Lower leg skin (tissue), 4 donors: ENCODE measurements around the gene KCNG2. TPM values are rescaled to one million over a fixed set of nuclear protein-coding genes. Genes with fewer than 3 reads are reported as not detected.
A peak's percentile ranks its signal among the peaks of the same experiment; 100 is the strongest.

Source experiments
- DNase-seq, 2 donors: peaks; one replicate each; pipeline ENCODE4 v3.0.0-alpha.2; 2019; ENCODE audit warnings: low spot score in 2 of 2
- H3K4me3 ChIP-seq: fragments of 200-600 bp; sonication (generic); 2 replicates; pipeline ENCODE4 v1.5.1; 2017; ENCODE audit warnings: mild to moderate bottlenecking, low read depth; ENCODE audit not compliant: poor library complexity, severe bottlenecking
- POLR2A ChIP-seq, 2 donors: fragments of 450-650 bp; IDR thresholded peaks; one replicate each; pipeline ENCODE4 v1.6.1; 2016 to 2017; ENCODE audit warnings: antibody characterized with exemption in 2 of 2, mild to moderate bottlenecking in 1 of 2, moderate library complexity in 1 of 2
- WGBS, 2 donors: methylation state at CpG; one replicate each; pipeline ENCODE4 v1.1.5; 2018; 5-methylcytosine and 5-hydroxymethylcytosine counted together
- intact Hi-C: fragments of 100-400 bp; cut with DNase I; formaldehyde crosslinking; loops from one replicate; pipeline ENCODE4 v1.15.0; 2023; ENCODE audit warnings: low total_unique reads
- total RNA-seq, 4 donors: library from RNA; depleted of rRNA; stranded (reverse); fragments of >200 nt; gene quantifications; one replicate each; pipeline ENCODE4 v1.1.0, GENCODE V29; 2016
- TF ChIP-seq, protein P1 (sequence below), 3 donors: fragments of 450-650 bp; IDR thresholded peaks; one replicate each; pipeline ENCODE4 v1.5.1; 2016; ENCODE audit warnings: antibody characterized with exemption in 3 of 3, mild to moderate bottlenecking in 3 of 3, moderate library complexity in 2 of 3

The KCNG2 gene
- total RNA-seq, 4 donors from 2014 or later = 0.84 TPM; not detected in 3

DNA sequence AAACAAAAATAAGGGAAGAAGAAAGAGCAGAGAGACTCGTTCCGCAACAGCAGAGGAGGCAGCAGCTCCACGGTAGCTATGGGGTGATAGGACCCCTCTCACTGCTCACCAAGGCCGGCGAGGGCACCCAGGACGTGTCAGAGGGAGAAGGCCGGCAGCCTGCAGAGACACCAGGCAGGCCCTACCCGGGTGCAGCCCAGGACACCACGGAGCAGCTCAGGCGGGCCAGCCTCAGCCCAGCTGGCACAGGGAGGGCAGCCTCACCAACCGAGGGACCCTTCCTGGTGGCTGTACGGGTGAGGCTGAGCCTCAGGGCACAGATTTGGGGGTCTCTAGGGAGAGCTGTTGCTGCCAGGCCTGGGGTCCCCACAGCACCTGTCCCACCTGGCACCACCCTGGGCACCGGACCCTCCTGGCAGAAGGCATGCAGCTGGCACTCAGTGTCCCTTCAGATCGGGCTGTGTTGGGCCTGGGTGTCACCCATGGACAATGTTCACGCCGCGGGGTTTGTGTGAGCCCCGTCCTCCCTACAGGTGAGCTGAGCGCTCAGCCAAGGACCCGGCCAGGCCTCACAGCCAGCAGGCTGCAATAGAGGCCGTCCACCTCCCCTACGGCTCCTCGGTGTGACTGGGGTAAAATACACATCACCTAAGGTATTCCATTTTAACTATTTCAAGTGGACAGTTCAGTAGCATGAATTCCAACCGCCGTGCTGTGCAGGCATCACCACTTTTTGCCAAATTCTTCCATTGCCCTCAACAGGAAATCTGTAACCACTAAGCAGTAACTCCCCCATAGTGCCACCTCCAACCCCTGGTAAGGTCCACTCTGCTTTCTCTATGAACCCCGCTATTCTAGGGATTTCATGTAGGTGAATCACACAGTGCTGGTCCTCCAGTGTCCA is 21.6 kb downstream of the KCNG2 start:
- H3K4me3 ChIP-seq = no peak overlapping the region
- DNase-seq = no peak
- WGBS, 2 donors = 80 to 82% methylated on average over 24 to 26 of the region's 26 CpGs
- intact Hi-C loops = no loop called here
- TF ChIP-seq, protein P1, sequence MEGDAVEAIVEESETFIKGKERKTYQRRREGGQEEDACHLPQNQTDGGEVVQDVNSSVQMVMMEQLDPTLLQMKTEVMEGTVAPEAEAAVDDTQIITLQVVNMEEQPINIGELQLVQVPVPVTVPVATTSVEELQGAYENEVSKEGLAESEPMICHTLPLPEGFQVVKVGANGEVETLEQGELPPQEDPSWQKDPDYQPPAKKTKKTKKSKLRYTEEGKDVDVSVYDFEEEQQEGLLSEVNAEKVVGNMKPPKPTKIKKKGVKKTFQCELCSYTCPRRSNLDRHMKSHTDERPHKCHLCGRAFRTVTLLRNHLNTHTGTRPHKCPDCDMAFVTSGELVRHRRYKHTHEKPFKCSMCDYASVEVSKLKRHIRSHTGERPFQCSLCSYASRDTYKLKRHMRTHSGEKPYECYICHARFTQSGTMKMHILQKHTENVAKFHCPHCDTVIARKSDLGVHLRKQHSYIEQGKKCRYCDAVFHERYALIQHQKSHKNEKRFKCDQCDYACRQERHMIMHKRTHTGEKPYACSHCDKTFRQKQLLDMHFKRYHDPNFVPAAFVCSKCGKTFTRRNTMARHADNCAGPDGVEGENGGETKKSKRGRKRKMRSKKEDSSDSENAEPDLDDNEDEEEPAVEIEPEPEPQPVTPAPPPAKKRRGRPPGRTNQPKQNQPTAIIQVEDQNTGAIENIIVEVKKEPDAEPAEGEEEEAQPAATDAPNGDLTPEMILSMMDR (IDR thresholded peaks at IDR 0.05) = no peak
- no peak for TF ChIP-seq POLR2A (IDR thresholded peaks at IDR 0.05)

- WGBS, 2 donors = 38 to 52% methylated on average over 14 of the region's 14 CpGs
- TF ChIP-seq, protein P1 (IDR thresholded peaks at IDR 0.05) = no peak
- TF ChIP-seq POLR2A (IDR thresholded peaks at IDR 0.05) = no peak
- H3K4me3 ChIP-seq = no peak overlapping the region
- DNase-seq = peak in 1 of 2 donors; percentile 43
- intact Hi-C loops = no loop called here
Measured at GRCh38 chr18:79819968-79820351, 22.2 kb downstream of the KCNG2 start.

DNA sequence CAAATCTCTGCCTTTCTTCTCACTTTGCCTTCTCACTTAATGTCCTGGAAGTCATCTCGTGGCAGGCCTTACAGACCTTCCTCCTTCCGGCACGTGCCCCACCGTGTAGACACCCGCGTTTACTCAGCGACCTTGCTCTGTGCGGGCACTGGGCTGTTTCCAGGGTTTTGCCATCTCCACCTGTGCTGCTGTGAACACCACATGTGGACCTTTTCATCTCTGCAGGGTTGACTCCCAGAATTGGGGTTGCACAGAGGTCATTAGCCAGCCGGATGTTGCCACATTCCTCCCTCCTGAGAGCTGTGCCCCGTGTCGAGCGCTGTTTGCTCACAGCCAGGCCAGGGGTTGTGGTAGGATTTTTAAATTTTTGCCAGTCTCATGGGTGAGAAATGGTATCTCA is 25.4 kb downstream of the KCNG2 start:
- 70 to 75% methylated on average over 12 of the region's 12 CpGs for WGBS, 2 donors
- H3K4me3 ChIP-seq = no peak overlapping the region
- intact Hi-C loops = no loop called here
- TF ChIP-seq, protein P1 (IDR thresholded peaks at IDR 0.05) = no peak
- TF ChIP-seq POLR2A (IDR thresholded peaks at IDR 0.05) = no peak
- DNase-seq = no peak

DNA sequence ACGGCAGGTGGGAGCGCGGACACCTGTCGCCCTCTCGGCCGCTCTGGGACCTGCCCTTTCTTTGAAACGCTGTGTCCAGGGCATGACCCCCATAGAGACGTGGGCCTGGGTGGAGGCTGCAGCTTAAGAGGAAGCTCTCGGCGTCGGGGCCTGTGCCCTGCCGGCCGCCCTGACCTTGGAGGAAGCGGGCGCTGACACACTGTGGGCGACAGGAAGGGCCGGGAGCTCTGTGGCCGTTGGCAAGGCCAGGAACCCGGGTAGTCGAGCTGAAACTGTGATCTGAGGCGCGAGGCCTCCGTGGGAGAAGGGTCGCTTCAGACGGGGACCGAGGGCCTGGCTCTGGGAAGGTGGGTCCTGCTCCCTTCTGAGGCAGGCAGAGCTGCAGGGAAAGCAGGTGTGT is 28.2 kb downstream of the KCNG2 start:
- peak in 1 of 2 donors; percentile 82 for DNase-seq

GRCh38 chr18:79826966-79827365 is 29.2 kb downstream of the KCNG2 start:
- no peak for DNase-seq
- 86 to 90% methylated on average over 18 of the region's 18 CpGs for WGBS, 2 donors
- TF ChIP-seq POLR2A (IDR thresholded peaks at IDR 0.05) = no peak
- TF ChIP-seq, protein P1 (IDR thresholded peaks at IDR 0.05) = no peak
- no peak overlapping the region for H3K4me3 ChIP-seq
- intact Hi-C loops = no loop called here

More for the DNA sequence above, 28.2 kb downstream of the KCNG2 start:
- no peak overlapping the region for H3K4me3 ChIP-seq
- WGBS, 2 donors = 89 to 92% methylated on average over 26 of the region's 26 CpGs
- TF ChIP-seq, protein P1 (IDR thresholded peaks at IDR 0.05) = no peak
- no peak for TF ChIP-seq POLR2A (IDR thresholded peaks at IDR 0.05)
- intact Hi-C loops = no loop called here
